Neural progenitor cell (in vitro differentiated cells): ENCODE data around the gene SON.

Experiments used
- CTCF ChIP-seq: fragments of 200-600 bp; sonication (generic); IDR thresholded peaks from 2 replicates; pipeline ENCODE4 v1.5.1; 2017; ENCODE audit warnings: antibody characterized with exemption, mild to moderate bottlenecking
- EZH2 ChIP-seq: fragments of 200-600 bp; sonication (generic); IDR thresholded peaks from 2 replicates; pipeline ENCODE4 v1.6.1; 2017; ENCODE audit warnings: antibody characterized with exemption, mild to moderate bottlenecking, moderate library complexity
- EZH2phosphoT487 ChIP-seq: fragments of 200-600 bp; sonication (generic); IDR thresholded peaks from 2 replicates; pipeline ENCODE4 v1.6.1; 2017; ENCODE audit warnings: antibody characterized with exemption

GRCh38 chr21:33559813-33560212 lies 17.0 kb downstream of the SON start:
- no peak for TF ChIP-seq CTCF
- no peak for TF ChIP-seq EZH2
- no peak for TF ChIP-seq EZH2phosphoT487
